Measurements from ENCODE around the gene KLHL29.
A peak's percentile ranks its signal among the peaks of the same experiment; 100 is the strongest.

KLHL29 gene

DNA sequence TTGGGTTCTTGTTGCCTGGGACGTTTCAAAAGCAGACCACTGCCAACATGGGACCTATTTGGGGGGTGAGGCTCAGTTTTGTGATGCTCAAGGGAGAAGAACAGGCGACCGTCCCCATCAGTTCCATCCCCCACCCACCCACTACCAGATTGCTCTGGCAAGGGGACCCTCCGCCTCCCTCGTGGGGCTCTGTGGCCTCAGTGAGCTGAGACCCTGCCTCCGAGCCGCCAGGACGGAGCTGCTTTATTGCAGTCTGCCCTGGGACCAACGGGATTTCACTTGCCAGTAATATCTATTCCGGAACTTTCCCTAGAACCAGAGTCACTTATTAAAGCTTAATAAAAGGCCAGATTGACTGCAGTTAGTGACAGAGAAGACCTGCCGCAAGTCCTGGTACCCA, 146.3 kb downstream of the KLHL29 start:
- DNase-seq (ENCODE audit: low read depth in 2 of 2), result no peak

DNA sequence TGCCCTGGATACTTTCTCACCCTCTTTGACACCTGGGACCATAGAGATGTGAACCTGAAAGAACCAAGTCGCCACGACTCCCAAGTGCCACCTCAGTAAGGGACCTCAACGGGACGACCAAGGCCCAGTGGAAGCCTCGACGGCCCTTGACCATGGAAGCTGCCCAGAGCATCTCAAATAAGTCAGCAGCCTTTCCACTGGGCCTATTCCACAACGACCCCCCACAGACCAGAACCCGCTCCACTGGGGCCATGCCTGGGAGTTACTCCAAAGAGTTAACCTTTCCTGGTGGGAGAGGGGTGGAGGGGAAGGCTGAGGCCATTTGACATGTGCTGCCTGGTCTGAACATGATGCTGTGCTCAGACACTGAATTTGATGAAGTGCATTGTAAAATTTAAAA, 146.9 kb downstream of the KLHL29 start:
- DNase-seq (ENCODE audit: low read depth in 2 of 2), result no peak

DNA sequence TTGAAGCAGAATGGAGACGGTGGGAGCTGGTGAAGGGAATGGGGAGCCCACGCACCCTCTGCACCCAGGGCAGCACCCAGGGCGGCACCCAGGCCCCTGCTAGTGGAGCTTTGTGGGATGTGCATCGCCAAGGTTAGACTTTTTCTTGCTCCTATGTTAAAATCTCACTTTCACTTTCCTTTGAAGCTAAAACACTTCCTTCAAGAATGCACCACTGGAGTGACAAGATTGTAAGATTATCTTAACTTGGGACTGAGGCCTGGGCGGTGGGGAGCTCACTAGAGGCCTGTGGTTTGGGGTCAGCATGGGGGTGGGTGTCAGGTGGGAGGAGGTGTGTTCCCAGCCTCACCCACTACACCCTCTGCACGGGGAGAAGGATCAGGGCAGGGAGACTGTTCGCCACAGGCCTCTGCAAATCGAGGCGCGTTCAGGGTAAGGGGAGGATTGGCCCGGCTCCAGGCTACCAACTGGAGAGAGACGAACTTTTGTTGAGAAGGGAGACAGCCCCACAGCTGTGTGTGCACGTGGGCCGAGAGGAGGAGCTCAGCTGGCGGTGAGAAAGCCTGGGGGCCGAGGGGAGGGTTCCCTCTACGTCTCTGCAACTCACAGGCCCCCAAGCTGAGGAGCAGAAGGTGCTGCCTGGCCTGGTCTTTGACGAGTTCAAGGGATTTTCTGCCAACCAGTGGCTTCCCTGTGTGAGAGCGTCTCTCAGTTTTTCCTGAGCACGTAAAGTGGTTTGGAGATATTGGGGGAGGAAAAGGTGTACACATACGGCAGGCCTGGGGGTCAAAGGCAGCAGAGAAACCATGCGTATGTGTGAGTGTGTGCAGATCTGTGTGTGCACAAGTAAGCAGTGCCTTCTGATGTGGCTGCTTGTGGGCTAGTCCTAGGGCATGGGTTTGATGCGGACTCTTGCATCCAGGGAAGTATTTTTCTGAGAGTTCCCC, 147.7 kb downstream of the KLHL29 start:
- peak in 1 of 2 donors; percentile 15 for DNase-seq (ENCODE audit: low read depth in 2 of 2)

DNA sequence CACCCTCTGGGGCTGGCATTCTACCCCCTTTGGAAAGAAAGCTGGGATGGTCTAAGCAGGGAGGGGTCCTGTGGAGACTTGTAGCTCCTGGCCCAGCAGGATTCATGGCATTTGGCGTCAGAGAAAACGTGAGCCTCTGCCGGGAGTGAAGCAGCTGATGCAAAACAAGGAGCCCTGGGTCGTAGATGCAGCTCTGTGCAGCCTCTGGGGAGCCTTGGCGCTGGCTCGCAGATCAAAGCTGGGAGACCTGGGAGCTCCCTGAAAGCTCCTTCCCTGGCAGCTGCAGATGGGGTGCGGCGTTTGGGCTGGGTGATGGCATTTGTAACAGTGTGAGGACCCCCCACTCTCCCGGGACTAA, 148.3 kb downstream of the KLHL29 start:
- DNase-seq (ENCODE audit: low read depth in 2 of 2), result no peak

DNA sequence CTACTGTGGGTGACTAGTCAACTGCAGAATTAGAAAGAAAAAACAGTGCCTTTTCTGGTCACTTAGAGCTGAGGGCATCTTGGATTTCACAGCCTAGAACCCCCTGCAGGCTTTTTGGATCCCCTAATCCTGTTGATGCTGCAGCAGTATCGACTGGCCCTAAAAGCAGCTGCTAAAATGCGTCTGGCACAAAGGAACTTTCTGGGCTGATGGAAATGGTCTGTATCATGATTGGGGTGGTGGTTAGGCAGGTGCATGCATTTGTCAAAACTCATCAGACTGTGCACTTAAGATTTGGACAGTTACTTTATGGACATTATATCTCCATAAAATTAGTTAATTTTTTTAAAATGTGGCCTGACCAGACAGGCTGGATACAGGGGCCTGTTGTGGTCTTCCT, 149.8 kb downstream of the KLHL29 start:
- no peak for DNase-seq (ENCODE audit: low read depth in 2 of 2)

DNA sequence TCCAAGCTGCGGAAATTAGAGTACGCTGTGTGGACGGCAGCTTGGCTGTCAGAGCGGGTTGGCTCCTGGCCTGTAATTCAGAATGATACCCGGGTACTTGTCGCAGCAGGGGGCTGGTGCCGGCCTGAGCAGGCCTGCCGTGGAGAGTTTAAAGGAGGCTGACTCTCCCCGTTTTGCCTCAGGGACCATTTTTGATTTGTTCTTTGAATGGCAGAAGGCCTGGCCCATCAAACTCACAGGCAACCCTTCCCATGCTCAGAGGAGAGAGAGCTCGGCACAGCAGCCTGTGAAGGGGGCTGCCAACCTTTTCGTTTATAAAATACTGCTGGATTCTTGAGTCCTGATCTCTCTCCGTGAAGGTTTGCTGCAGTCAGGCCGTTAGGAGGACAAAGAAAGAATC, 151.3 kb downstream of the KLHL29 start:
- DNase-seq (ENCODE audit: low read depth in 2 of 2), result no peak

DNA sequence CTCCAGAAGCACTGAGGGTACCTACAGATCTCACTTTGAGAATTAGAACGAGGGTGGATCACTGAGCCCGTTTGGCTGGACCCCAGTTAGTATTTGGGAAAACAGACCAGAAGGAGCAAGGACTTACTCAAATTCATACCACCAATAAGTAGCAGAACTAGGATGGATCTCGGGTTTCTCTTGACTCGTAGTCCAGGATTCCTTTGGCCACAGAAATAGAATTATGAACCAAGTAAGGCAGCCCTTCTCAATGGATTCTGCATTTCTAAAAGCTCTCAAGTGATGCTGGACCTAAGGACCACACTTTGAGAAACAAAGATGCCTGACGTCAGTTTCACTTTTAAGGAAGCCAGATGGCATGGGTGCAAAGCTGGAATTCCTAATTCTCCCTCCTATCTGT, 153.0 kb downstream of the KLHL29 start:
- no peak for DNase-seq (ENCODE audit: low read depth in 2 of 2)

DNA sequence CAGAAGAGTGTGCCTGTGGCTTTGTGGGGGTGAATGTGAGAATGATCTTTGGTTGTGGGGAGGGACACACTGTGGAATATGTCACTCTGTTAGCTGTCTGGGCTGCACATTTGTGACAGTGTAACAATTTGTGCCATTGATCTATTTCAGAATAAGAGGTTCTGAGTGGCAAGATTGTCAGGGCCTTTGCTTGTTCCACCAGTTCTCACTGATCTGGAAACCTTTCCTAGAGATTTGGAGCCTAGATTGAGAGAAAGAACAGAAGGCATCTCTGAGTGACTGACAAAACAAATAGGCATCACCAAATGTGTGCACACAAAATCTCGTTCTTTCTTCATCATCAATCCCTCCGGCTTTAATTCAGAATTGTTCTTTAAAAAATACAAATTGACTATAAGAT, 153.6 kb downstream of the KLHL29 start:
- DNase-seq (ENCODE audit: low read depth in 2 of 2), result no peak

DNA sequence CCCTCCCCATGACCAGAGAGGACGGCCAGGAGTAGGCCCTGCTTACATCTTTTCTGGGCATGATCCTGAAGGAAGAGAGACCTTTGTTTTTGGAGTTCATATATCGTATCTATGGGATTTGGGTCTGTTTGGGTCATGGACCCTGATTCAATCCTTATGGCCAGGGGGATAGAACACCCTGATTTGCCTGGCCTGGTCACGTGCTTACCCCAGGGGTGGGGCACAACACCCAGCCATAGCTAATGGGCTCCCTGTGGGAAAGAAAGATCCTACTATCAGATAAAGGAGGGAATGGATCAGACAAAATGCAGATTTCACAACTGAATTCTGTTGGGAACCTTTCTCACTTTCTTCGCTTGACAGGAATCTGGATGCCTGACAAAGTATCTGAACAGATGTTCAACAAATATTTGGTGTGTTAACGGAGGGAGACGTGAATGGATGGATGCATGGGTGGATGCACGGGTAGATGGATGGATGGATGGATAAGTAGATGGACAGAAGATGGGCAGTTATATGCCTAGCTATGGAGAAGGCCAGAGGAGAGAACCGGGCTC, 155.9 kb downstream of the KLHL29 start:
- DNase-seq (ENCODE audit: low read depth in 2 of 2), result no peak

DNA sequence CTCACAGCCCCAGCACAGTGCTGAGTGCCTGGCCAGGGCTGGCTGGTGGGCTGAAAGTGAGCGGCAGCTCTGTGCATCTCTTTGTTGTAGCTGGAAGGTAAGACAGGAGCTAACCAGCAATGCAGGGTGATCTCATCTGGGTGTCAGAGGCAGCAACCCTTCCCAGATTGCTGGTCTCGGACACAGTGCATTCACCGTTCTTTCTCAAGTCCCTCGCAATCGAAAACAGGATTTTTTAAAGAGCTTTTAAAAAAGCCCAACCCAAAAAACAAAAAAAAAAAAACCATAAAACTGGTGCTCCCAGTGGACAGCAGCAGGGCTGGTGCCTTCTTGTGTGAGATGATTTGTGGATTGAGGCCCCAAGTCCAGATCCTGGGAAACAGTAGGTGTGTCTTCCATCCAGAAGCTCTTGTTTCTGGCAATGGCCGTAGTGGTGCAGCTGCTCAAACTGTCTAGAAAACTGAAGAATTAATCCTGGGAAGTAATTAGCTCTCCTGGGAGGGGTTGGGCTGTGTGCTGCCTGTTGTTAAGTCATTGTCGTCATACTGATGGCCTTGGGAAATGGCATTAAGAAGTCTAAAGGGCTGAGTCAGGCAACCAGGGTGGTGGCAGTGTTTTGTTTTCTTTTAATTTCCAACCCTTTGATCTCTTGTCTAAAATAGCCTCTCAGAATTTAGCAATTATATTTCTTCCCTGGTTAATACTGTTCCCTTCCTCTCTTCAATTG, 156.7 kb downstream of the KLHL29 start:
- DNase-seq (ENCODE audit: low read depth in 2 of 2), result no peak

DNA sequence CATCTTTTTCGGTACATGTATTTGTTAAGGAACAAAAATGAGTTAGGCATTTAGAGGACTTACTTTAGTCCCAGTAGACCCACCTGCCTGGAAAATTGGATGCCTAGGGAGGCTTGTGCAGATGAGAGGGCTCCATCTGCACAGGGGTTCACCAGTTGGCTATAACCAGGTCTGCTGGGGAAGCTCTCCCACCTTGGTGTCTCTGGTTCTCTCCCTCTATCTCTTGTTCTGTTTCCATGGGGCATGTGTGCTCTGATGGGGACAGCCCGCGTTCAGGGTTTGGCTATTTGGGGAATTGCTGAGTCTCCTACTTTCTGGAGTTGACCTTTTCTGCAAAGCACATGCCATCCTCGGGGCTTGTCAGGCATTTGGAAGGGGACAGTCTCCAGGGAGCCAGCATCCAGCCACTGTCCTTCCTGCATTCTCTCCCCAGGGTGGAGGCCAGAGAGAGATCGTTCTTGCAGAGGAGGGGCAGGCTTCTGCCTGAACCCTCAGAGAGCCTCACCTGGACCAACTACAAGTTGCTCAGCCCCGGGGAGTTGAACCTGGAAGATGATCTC, 157.3 kb downstream of the KLHL29 start:
- DNase-seq (ENCODE audit: low read depth in 2 of 2), result no peak

DNA sequence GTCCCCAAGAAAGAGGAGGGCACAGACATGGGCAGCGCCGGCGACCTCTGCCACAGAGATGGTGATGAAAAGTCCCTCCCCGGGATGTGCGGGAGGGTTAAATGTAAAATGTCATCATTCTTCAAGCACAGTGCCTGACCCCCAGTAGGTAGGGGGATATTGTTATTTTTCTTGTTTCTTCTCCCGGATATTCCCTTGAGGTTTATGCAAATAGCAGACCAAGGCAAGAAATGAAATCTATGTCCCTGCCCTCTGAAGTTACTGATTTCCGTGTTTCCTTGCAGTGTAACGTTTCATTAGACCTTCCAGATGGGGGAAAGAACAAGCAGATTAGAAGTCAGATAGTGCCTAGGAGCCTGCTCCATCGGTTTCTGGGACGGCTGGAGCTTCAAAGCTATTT, 158.3 kb downstream of the KLHL29 start:
- no peak for DNase-seq (ENCODE audit: low read depth in 2 of 2)

DNA sequence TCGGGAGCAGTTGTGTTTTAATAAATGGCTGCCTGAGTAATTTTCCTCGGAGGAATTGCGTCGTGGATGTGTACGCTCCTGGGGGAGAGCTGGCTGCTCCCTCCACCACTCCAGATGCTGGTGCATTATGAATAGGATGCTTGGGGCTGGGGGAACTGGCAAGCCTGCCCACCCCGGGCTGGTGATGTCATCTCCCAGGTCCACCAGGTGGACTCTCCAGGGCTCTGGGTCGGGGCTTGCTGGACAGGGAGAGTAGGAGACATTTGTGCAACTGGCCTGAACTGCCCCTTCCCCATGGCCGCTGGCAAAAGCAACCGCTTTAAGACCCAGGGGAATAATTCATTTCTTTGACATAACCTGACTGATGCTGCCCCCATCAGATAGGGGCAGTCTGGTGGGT, 158.7 kb downstream of the KLHL29 start:
- no peak for DNase-seq (ENCODE audit: low read depth in 2 of 2)

DNA sequence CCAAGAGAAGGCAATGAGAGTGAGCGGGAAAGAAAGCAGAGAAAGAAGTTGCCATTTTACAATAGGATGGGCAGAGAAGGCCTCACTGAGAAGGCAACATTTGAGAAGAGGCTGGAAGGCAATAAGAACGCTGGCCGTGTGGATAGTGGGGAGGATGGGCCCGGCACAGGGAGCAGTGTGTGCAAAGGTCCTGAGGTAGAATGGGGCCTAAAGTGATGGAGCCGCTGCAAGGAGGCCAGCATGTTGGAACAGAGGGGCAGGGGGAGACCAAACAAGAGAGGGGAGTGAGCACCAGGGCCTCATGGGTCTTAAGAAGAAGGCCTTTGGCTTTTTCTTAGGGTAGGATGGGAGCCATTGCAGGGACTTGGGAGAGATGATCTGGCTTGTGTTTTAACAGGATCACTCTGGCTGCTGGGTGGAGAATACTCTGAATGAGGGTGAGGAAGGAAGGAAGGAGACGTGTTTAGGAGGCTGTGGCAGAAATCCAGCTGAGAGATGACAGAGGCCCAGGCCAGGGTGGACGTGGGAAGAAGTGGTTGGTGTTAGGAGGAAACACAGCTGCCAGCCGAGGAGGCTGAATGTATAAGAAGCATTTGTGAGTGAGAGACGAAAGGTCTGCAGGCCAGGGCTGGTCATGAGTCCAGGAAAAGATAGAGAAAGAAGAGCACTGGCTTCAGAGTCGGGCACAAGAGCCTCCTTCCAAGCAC, 159.8 kb downstream of the KLHL29 start:
- no peak for DNase-seq (ENCODE audit: low read depth in 2 of 2)

DNA sequence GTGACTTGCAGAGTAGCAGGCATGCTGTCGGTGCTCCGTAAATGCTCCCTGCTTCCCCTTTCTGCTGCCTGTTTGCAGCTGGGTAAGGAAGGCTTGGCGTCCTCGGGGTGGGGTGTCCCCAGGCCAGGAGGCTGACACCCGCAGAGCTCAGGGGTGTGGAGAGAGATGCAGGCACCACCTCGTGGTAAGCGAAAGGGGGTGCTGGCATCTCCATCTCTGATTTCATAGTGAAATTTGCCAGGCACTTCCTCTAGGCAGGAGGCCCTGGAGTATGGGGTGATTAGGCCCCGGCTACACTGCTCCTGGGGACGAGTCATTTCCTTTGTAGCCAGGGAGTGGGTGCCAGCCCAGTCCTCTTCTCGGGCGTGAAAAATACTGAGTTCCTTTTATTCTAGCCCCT, 160.4 kb downstream of the KLHL29 start:
- no peak for DNase-seq (ENCODE audit: low read depth in 2 of 2)

DNA sequence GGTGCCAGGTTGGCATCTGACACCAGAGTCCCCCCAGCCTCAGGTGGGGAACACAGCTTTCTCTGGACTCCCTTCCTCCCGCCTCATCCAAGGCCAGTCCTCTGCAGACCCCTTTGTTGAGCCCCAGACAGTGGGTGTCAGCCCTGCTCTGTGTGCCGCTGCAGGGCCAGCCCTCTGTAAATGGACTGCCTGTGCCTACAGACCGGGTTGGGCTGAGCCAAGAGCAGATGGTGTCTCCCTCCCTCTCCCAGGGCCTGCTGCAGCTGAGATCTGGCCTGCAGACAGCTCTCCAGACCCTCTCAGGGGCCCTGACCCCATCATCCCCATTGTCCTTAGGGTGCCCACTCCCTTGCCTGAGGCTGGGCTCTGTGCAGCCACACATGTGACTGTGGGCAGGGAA, 160.8 kb downstream of the KLHL29 start:
- no peak for DNase-seq (ENCODE audit: low read depth in 2 of 2)

DNA sequence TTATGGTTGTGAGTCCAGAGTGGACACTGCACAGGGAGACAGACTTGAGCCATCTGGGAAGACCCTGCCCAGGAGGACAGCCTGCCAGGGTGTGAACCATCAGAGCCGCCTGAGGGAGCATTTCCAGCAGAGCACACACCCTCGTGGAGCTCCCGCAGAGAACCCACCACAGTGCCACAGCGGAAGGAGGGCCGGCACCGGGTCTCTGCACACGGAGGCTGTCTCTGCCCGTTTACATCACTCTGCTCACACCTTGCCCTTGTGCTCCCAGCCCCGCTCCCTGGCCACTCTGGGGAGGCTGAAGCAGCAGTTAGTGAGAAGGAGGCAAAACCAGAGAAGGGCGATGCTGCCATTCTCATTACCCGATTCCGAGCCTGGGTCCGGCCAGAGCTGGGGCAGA, 161.9 kb downstream of the KLHL29 start:
- no peak for DNase-seq (ENCODE audit: low read depth in 2 of 2)

DNA sequence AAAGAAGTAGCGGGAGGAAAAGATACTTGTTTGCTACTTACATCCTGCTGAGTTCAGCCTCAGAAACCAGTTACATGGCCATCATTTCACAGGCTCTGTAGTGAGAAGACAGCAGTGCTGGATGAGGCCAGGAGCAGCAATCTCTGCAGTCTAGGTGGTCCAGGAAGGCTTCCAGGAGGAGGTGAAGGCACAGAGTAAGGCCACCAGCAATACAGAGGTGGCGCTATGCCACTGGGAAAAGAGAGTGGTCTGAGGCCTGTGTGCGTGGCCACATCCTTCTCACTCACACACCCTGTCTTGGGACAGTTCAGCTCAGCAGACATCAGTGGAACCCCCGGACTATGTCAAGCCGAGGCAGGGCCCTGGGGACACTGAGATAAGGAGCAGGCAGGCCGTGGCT, 162.7 kb downstream of the KLHL29 start:
- DNase-seq (ENCODE audit: low read depth in 2 of 2), result no peak

DNA sequence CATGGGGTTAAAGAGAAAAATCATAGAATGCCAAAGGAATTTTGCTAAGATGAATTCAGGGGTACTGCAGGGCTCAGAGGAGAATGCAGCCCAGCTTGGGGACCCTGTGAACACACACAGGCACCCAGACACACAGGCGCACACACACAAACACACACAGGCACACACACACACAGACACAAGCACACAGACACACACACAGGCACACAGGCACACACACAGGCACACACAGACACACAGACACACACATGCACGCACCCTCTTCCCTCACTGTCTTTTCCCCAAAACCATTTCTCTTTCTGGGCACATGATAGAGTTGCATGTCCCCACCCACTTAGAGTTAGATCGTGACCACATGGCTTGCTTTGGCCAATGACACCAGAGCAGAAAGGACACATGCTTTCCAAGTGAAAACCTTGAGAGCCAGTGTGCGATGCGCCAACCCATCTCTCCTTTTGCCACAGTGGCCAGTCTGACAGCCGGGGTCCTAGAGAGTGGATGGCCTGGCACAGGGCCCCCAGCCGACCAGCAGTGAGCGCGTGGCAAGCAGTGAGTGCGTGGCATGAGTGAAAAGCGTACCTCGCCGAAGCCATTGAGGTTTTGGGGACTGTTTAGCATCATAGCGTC, 163.3 kb downstream of the KLHL29 start:
- DNase-seq (ENCODE audit: low read depth in 2 of 2), result no peak

DNA sequence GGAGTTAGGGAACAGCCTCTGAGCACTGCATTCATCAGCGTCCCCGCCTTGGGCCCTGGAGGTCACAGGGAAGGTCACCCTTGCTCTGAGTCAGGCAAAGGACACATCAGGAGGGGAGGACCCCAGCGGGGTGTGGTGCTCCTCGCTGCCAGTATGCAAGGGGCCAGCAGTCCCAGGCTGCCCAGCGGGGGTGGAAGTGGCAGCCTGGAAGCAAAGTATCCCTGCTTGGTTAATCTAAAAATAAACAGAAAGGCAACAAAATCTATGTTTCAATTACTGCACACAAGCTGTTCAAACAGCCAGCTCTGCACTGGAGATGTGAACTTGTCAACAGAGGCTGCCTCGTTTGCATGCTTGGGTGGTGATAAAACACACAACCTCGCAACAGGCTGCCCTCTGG, 164.1 kb downstream of the KLHL29 start:
- DNase-seq (ENCODE audit: low read depth in 2 of 2), result no peak

DNA sequence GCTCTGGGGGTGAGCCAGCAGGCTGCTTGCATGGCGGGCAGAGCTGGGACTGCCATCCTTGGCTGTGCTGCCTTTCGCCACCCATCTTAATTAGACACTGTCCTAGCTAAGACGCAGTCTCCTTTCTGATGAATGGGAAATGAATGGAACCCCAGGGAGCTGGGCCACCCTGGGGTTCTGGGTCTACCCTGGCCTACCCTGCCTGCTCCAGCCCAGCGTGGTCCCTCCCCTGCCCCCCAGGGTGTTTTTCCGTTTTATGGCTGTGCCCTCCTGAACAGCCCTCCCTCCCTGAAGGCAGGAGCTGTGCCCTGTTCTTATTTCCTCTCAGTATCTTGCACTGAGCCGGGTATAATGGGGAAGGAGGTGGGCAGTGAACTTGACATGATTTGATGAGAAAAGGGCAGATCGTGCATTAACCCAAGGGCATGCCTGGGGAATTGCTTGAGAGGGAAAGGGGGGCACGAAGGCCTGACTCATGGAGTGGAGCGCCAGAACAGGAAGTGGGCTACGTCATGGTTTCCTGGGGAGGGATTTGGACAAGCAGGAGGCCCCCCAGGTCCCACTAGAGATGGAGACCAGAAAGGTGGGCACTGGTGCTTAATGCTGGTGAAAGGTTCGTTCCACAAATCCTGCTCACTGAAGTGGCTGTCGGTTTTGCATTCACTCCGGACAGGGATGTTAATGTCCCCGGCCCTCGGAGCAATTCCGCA, 165.0 kb downstream of the KLHL29 start:
- DNase-seq (ENCODE audit: low read depth in 2 of 2), result no peak

All from stimulated activated CD8-positive, alpha-beta memory T cell treated with anti-CD3 and anti-CD28 coated beads, Interleukin-15, amount 100 ng/mL, for 48 hours (primary cell).